ENCODE data around the gene LMOD1.

Gene LMOD1

GRCh38 chr1:201955729-201956143, 9.4 kb upstream of the LMOD1 start:
- TF ChIP-seq CEBPB (IDR thresholded peaks at IDR 0.05) (no peak), MAX (IDR thresholded peaks at IDR 0.05) (no peak; the same call in 1 of the 2 replicates), FOXM1 (IDR thresholded peaks at IDR 0.05; ENCODE audit: borderline replicate concordance, low read depth) (no peak), REST (IDR thresholded peaks at IDR 0.05; ENCODE audit: low read depth) (no peak), RAD21 (IDR thresholded peaks at IDR 0.05; ENCODE audit: low read depth) (no peak), ZBTB7A (IDR thresholded peaks at IDR 0.05; ENCODE audit: low read depth) (no peak), EP300 (IDR thresholded peaks at IDR 0.05; ENCODE audit: borderline replicate concordance) (no peak), TAF1 (IDR thresholded peaks at IDR 0.05; ENCODE audit: low read depth) (no peak), CREB1 (IDR thresholded peaks at IDR 0.05; ENCODE audit: low read depth) (no peak), YY1 (IDR thresholded peaks at IDR 0.05; ENCODE audit: low read depth) (no peak), TEAD4 (IDR thresholded peaks at IDR 0.05) (no peak)

- TF ChIP-seq YY1 (IDR thresholded peaks at IDR 0.05; ENCODE audit: low read depth) (peak; percentile 96), EGR1 (IDR thresholded peaks at IDR 0.05) (peak; percentile 89), RAD21 (IDR thresholded peaks at IDR 0.05; ENCODE audit: low read depth) (no peak), CEBPB (IDR thresholded peaks at IDR 0.05) (no peak), NFIC (IDR thresholded peaks at IDR 0.05) (no peak), TAF1 (IDR thresholded peaks at IDR 0.05; ENCODE audit: low read depth) (peak; percentile 90), MAX (IDR thresholded peaks at IDR 0.05) (peak; percentile 83), USF1 (IDR thresholded peaks at IDR 0.05) (no peak), EP300 (IDR thresholded peaks at IDR 0.05; ENCODE audit: borderline replicate concordance) (no peak; the same call in 1 of the 2 replicates), TCF12 (IDR thresholded peaks at IDR 0.05; ENCODE audit: low read depth) (no peak; the same call in 1 of the 2 replicates), TEAD4 (IDR thresholded peaks at IDR 0.05) (no peak), FOXM1 (IDR thresholded peaks at IDR 0.05; ENCODE audit: borderline replicate concordance, low read depth) (no peak)
Observed at GRCh38 chr1:201955009-201955728, 8.8 kb upstream of the LMOD1 start, which contains the start of gene TIMM17A. TIMM17A (plus strand) TSS chr1:201955503; CDS start chr1:201955527, 24 bp downstream.

- TF ChIP-seq EP300 (IDR thresholded peaks at IDR 0.05; ENCODE audit: borderline replicate concordance) (no peak), EGR1 (IDR thresholded peaks at IDR 0.05) (no peak), RAD21 (IDR thresholded peaks at IDR 0.05; ENCODE audit: low read depth) (no peak), FOXM1 (IDR thresholded peaks at IDR 0.05; ENCODE audit: borderline replicate concordance, low read depth) (no peak), TAF1 (IDR thresholded peaks at IDR 0.05; ENCODE audit: low read depth) (no peak), NFIC (IDR thresholded peaks at IDR 0.05) (no peak), USF1 (IDR thresholded peaks at IDR 0.05) (no peak), TCF12 (IDR thresholded peaks at IDR 0.05; ENCODE audit: low read depth) (no peak), CEBPB (IDR thresholded peaks at IDR 0.05) (no peak), REST (IDR thresholded peaks at IDR 0.05; ENCODE audit: low read depth) (no peak), ZBTB7A (IDR thresholded peaks at IDR 0.05; ENCODE audit: low read depth) (no peak), MAX (IDR thresholded peaks at IDR 0.05) (no peak), CREB1 (IDR thresholded peaks at IDR 0.05; ENCODE audit: low read depth) (no peak), TEAD4 (IDR thresholded peaks at IDR 0.05) (no peak), YY1 (IDR thresholded peaks at IDR 0.05; ENCODE audit: low read depth) (no peak)
Observed at GRCh38 chr1:201954263-201955008, 8.1 kb upstream of the LMOD1 start.

DNA sequence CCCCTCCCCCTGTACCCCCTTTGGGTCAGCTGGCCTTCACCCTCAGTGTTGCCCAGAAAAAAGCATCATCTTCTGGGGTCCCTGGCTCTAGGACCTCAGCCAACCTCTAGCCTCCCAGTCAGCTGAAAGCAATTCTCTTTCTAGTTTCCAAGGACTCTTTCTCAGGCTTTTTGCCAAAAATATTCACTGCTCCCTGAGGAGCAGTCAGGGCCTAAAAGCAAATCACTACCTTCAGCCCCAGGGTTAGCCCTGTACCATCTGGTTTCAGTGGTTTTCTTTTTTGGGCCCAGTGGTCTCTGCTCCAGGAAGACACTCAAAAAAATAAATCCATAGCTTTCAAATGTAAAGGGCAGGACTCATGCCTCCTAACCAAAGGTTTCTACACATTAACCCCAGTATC, 3.1 kb upstream of the LMOD1 start:
- TF ChIP-seq MAX (IDR thresholded peaks at IDR 0.05) (no peak), USF1 (IDR thresholded peaks at IDR 0.05) (no peak), TCF12 (IDR thresholded peaks at IDR 0.05; ENCODE audit: low read depth) (no peak), RAD21 (IDR thresholded peaks at IDR 0.05; ENCODE audit: low read depth) (no peak), TAF1 (IDR thresholded peaks at IDR 0.05; ENCODE audit: low read depth) (no peak), TEAD4 (IDR thresholded peaks at IDR 0.05) (no peak), ZBTB7A (IDR thresholded peaks at IDR 0.05; ENCODE audit: low read depth) (no peak), YY1 (IDR thresholded peaks at IDR 0.05; ENCODE audit: low read depth) (no peak)

All from Ishikawa (cell line).